Stimulated activated CD8-positive, alpha-beta memory T cell treated with anti-CD3 and anti-CD28 coated beads, Interleukin-15, amount 100 ng/mL, for 24 hours (primary cell): ENCODE measurements around the gene FAM169A.
"Not testable (repeated sequence)": the region's sequence is repeated elsewhere in the genome, so short reads cannot be mapped to it uniquely, and the experiment has no call there.

ENCODE experiments used
- DNase-seq: peaks from one replicate; pipeline ENCODE4 v3.0.0-alpha.2; 2020; ENCODE audit warnings: low read depth

Gene FAM169A

GRCh38 chr5:74865804-74866595 lies at the start of gene FAM169A:
Gene FAM169A (minus strand): TSS chr5:74866387. CDS start chr5:74841676, 24,711 bp downstream.
- peak; percentile 8 for DNase-seq

GRCh38 chr5:74915488-74915887 lies 49.3 kb upstream of the FAM169A start:
- no peak for DNase-seq

GRCh38 chr5:74911421-74911820 lies 45.2 kb upstream of the FAM169A start:
- DNase-seq = not testable (repeated sequence)

GRCh38 chr5:74909888-74910287 lies 43.7 kb upstream of the FAM169A start:
- DNase-seq = not testable (repeated sequence)

GRCh38 chr5:74908237-74908636 lies 42.0 kb upstream of the FAM169A start:
- DNase-seq = not testable (repeated sequence)

- DNase-seq = not testable (repeated sequence)
Measured at GRCh38 chr5:74904713-74905112, 38.5 kb upstream of the FAM169A start.

GRCh38 chr5:74903165-74903787 lies 37.1 kb upstream of the FAM169A start:
- no peak for DNase-seq

GRCh38 chr5:74897049-74897448 lies 30.9 kb upstream of the FAM169A start:
- no peak for DNase-seq

GRCh38 chr5:74895906-74896305 lies 29.7 kb upstream of the FAM169A start:
- DNase-seq = no peak

- DNase-seq = no peak
Measured at GRCh38 chr5:74894351-74894750, 28.2 kb upstream of the FAM169A start.

- DNase-seq = no peak
Measured at GRCh38 chr5:74892921-74893320, 26.7 kb upstream of the FAM169A start.

GRCh38 chr5:74889523-74890105 lies 23.4 kb upstream of the FAM169A start:
- no peak for DNase-seq

GRCh38 chr5:74888117-74888516 lies 21.9 kb upstream of the FAM169A start:
- DNase-seq = no peak

GRCh38 chr5:74885170-74885569 lies 19.0 kb upstream of the FAM169A start:
- no peak for DNase-seq

GRCh38 chr5:74882379-74883134 lies 16.4 kb upstream of the FAM169A start:
- DNase-seq = not testable (repeated sequence)

GRCh38 chr5:74877624-74878304 lies 11.6 kb upstream of the FAM169A start:
- no peak for DNase-seq

GRCh38 chr5:74875994-74876791 lies 10.0 kb upstream of the FAM169A start:
- DNase-seq = no peak

GRCh38 chr5:74873525-74874249 lies 7.5 kb upstream of the FAM169A start:
- DNase-seq = no peak

- DNase-seq = no peak
Measured at GRCh38 chr5:74870299-74871067, 4.3 kb upstream of the FAM169A start.
